GM21526 (cell line): ENCODE data around the gene SPRR5.

Experiments
- ATAC-seq: cut with Tn5 transposase; IDR thresholded peaks from one replicate; pipeline ENCODE4 v1.9.1; 2021; ENCODE audit warnings: moderate library complexity; ENCODE audit not compliant: unreplicated experiment, low FRiP score

SPRR5 gene

GRCh38 chr1:152946651-152947256 is at the start of gene SPRR5:
TSS of gene SPRR5 (plus strand) at chr1:152947206. CDS start at chr1:152948555, 1,349 bp downstream.
- no peak for ATAC-seq

- no peak for ATAC-seq
Observed at GRCh38 chr1:152899027-152899426, 48.0 kb upstream of the SPRR5 start.

GRCh38 chr1:152899883-152900282 is 47.1 kb upstream of the SPRR5 start:
- no peak for ATAC-seq

- no peak for ATAC-seq
Observed at GRCh38 chr1:152901631-152902030, 45.4 kb upstream of the SPRR5 start.

- no peak for ATAC-seq
Observed at GRCh38 chr1:152902636-152903035, 44.4 kb upstream of the SPRR5 start.

- no peak for ATAC-seq
Observed at GRCh38 chr1:152904688-152905440, 42.1 kb upstream of the SPRR5 start.

GRCh38 chr1:152906023-152906565 is 40.9 kb upstream of the SPRR5 start:
- ATAC-seq: no peak

- no peak for ATAC-seq
Observed at GRCh38 chr1:152907686-152908601, 39.1 kb upstream of the SPRR5 start, which contains the start of gene IVL. TSS of gene IVL (plus strand) at chr1:152908546. CDS start at chr1:152909798, 1,252 bp downstream.

- no peak for ATAC-seq
Observed at GRCh38 chr1:152909206-152909605, 37.8 kb upstream of the SPRR5 start.

GRCh38 chr1:152912471-152912870 is 34.5 kb upstream of the SPRR5 start:
- ATAC-seq: no peak

GRCh38 chr1:152912900-152913299 is 34.1 kb upstream of the SPRR5 start:
- no peak for ATAC-seq

- no peak for ATAC-seq
Observed at GRCh38 chr1:152917794-152918193, 29.2 kb upstream of the SPRR5 start.

GRCh38 chr1:152919071-152919470 is 27.9 kb upstream of the SPRR5 start:
- ATAC-seq: no peak

- no peak for ATAC-seq
Observed at GRCh38 chr1:152924191-152924590, 22.8 kb upstream of the SPRR5 start.

GRCh38 chr1:152926091-152926490 is 20.9 kb upstream of the SPRR5 start:
- ATAC-seq: no peak

- ATAC-seq: no peak
Observed at GRCh38 chr1:152928671-152929070, 18.3 kb upstream of the SPRR5 start.

- ATAC-seq: no peak
Observed at GRCh38 chr1:152932170-152932811, 14.7 kb upstream of the SPRR5 start.

GRCh38 chr1:152933196-152933595 is 13.8 kb upstream of the SPRR5 start:
- ATAC-seq: no peak

- no peak for ATAC-seq
Observed at GRCh38 chr1:152940614-152941013, 6.4 kb upstream of the SPRR5 start.

- no peak for ATAC-seq
Observed at GRCh38 chr1:152941037-152941711, 5.8 kb upstream of the SPRR5 start.
